GM12878 (cell line): ENCODE results near the gene TBXA2R. TPM values are rescaled to one million over a fixed set of nuclear protein-coding genes. Genes with fewer than 3 reads are reported as not detected.

Experiments used
- ATAC-seq: fragments of 200-7000 bp; cut with Tn5 transposase; 3 replicates; pipeline ENCODE4 v1.9.1; 2020; ENCODE audit warnings: mild to moderate bottlenecking, moderate library complexity
- BruUV-seq: library from RNA; stranded (reverse); fragments of 400-500 nt; replicated peaks from 2 replicates; lab custom pipeline; 2021; lab: Mats Ljungman, UMichigan
- CTCF ChIA-PET: fragments of 300-600 bp; sonication (Branson Sonifier 250); formaldehyde crosslinking; extraction: SDS; loops from one replicate; lab custom pipeline; 2021; ENCODE audit warnings: inconsistent platforms; lab: Yijun Ruan, JAX
- POLR2A ChIA-PET: fragments of 350-600 bp; formaldehyde crosslinking; extraction: SDS; loops from one replicate; lab custom pipeline; 2021; ENCODE audit warnings: inconsistent platforms; lab: Charles Lee
- RAD21 ChIA-PET: fragments of 300-600 bp; sonication (Branson Sonifier 250); formaldehyde crosslinking; loops from one replicate; lab custom pipeline; 2023; ENCODE audit warnings: antibody characterized with exemption; ENCODE audit not compliant: unreplicated experiment; lab: Charles Lee
- SMC1A ChIA-PET: fragments of 300-600 bp; sonication (Branson Sonifier 250); formaldehyde crosslinking; loops from one replicate; lab custom pipeline; 2023; ENCODE audit not compliant: unreplicated experiment, uncharacterized antibody; lab: Charles Lee
- DNase-seq: peaks from one replicate; pipeline ENCODE4 v3.0.0-alpha.2; 2011; ENCODE audit warnings: low read depth, low spot score
- FAIRE-seq: peaks from 3 replicates; lab custom pipeline; 2011; peaks lifted over from hg19 to GRCh38; lab: Jason Lieb, UNC
- H2AFZ ChIP-seq: 2 replicates; pipeline ENCODE4 v1.6.0; 2011; ENCODE audit warnings: low read depth, low read length, control low read depth; ENCODE audit not compliant: control insufficient read depth
- H3K27ac ChIP-seq: 2 replicates; pipeline ENCODE4 v1.5.1; 2011; ENCODE audit warnings: control low read depth; ENCODE audit not compliant: control insufficient read depth, insufficient read depth
- H3K27me3 ChIP-seq, 2 experiments: replicated peaks in 1 of 2; 2 replicates each; pipeline versions ENCODE4 v1.6.0 to v1.6.1; 2011; ENCODE audit warnings: low read length in 1 of 2; ENCODE audit not compliant: control insufficient read depth in 2 of 2, insufficient read depth in 2 of 2
- H3K36me3 ChIP-seq, 2 experiments: 2 replicates each; pipeline ENCODE4 v1.5.1; 2011; ENCODE audit warnings: low read length in 1 of 2; ENCODE audit not compliant: control insufficient read depth in 2 of 2, insufficient read depth in 2 of 2
- H3K4me1 ChIP-seq: 2 replicates; pipeline ENCODE4 v1.6.1; 2011; ENCODE audit warnings: mild to moderate bottlenecking, low read length, moderate library complexity, mixed read lengths; ENCODE audit not compliant: control insufficient read depth, insufficient read depth
- H3K4me2 ChIP-seq: 2 replicates; pipeline ENCODE4 v1.6.0; 2011; ENCODE audit warnings: control low read depth; ENCODE audit not compliant: control insufficient read depth, insufficient read depth
- H3K4me3 ChIP-seq: fragments of 200-600 bp; sonication (generic); 2 replicates; pipeline ENCODE4 v1.5.1; 2016
- H3K79me2 ChIP-seq: 2 replicates; pipeline ENCODE4 v1.6.0; 2011; ENCODE audit warnings: low read length; ENCODE audit not compliant: control insufficient read depth, insufficient read depth
- H3K9ac ChIP-seq: 2 replicates; pipeline ENCODE4 v1.8.0; 2011; ENCODE audit warnings: low read length, control low read depth, mixed read lengths; ENCODE audit not compliant: control insufficient read depth, insufficient read depth
- H3K9me3 ChIP-seq: replicated peaks from 3 replicates; pipeline ENCODE4 v1.5.1; 2011; ENCODE audit warnings: mild to moderate bottlenecking, low read length; ENCODE audit not compliant: control insufficient read depth, insufficient read depth
- H4K20me1 ChIP-seq: 2 replicates; pipeline ENCODE4 v1.6.0; 2011; ENCODE audit not compliant: control insufficient read depth, insufficient read depth
- CEBPB ChIP-seq, 2 experiments: fragments of 150-350 bp in 1 of 2; IDR thresholded peaks; 2 replicates each; pipeline ENCODE4 v1.6.1; 2012 to 2014; ENCODE audit warnings: low read depth in 2 of 2, low read length in 2 of 2, borderline replicate concordance in 1 of 2, inconsistent platforms in 1 of 2
- CHD1 ChIP-seq: IDR thresholded peaks from 2 replicates; pipeline ENCODE4 v1.6.1; 2012; ENCODE audit warnings: low read depth, low read length, improper control_type of control experiment
- CHD2 ChIP-seq: IDR thresholded peaks from 2 replicates; pipeline ENCODE4 v1.6.1; 2011; ENCODE audit warnings: low read depth, low read length, improper control_type of control experiment, borderline replicate concordance
- HSF1 ChIP-seq: fragments of 150-350 bp; IDR thresholded peaks from 2 replicates; pipeline ENCODE4 v1.6.1; 2014; ENCODE audit warnings: mild to moderate bottlenecking, low read depth, low read length
- KDM1A ChIP-seq: fragments of 200-600 bp; sonication (generic); IDR thresholded peaks from 2 replicates; pipeline ENCODE4 v1.6.1; 2016; ENCODE audit warnings: borderline replicate concordance
- MEF2B ChIP-seq: fragments of 450-650 bp; IDR thresholded peaks from 2 replicates; pipeline ENCODE4 v1.6.1; 2018; ENCODE audit warnings: mild to moderate bottlenecking, moderate library complexity; ENCODE audit not compliant: partially characterized antibody, poor library complexity, severe bottlenecking
- NBN ChIP-seq: fragments of 450-650 bp; IDR thresholded peaks from 2 replicates; pipeline ENCODE4 v1.6.1; 2016
- NR2C2 ChIP-seq: IDR thresholded peaks from 2 replicates; pipeline ENCODE4 v1.6.1; 2011; ENCODE audit warnings: borderline replicate concordance, low read depth; ENCODE audit not compliant: control insufficient read depth, insufficient read length
- RELA ChIP-seq: fragments of 450-650 bp; IDR thresholded peaks from 2 replicates; pipeline ENCODE4 v1.8.0; 2014; ENCODE audit warnings: borderline replicate concordance; ENCODE audit not compliant: partially characterized antibody
- TARDBP ChIP-seq: IDR thresholded peaks from 2 replicates; pipeline ENCODE4 v1.6.1; 2016; ENCODE audit warnings: borderline replicate concordance
- YBX1 ChIP-seq: fragments of 450-650 bp; IDR thresholded peaks from 2 replicates; pipeline ENCODE4 v1.6.1; 2016; ENCODE audit warnings: antibody characterized with exemption
- ZBTB4 ChIP-seq: fragments of 450-650 bp; formaldehyde crosslinking; IDR thresholded peaks from 2 replicates; pipeline ENCODE4 v1.4.0; 2022; ENCODE audit warnings: mild to moderate bottlenecking, moderate library complexity
- ZNF217 ChIP-seq: fragments of 450-650 bp; IDR thresholded peaks from 2 replicates; pipeline ENCODE4 v1.6.1; 2017; ENCODE audit warnings: antibody characterized with exemption, mild to moderate bottlenecking
- ZNF622 ChIP-seq: fragments of 450-650 bp; IDR thresholded peaks from 2 replicates; pipeline ENCODE4 v1.6.1; 2017; ENCODE audit warnings: mild to moderate bottlenecking, inconsistent platforms
- ZZZ3 ChIP-seq: IDR thresholded peaks from 2 replicates; pipeline ENCODE4 v1.6.1; 2011; ENCODE audit warnings: low read depth; ENCODE audit not compliant: control insufficient read depth, insufficient read length
- WGBS: methylation state at CpG from one replicate; pipeline ENCODE4 v1.1.6; 2016; ENCODE audit warnings: low lambda C conversion rate; ENCODE audit not compliant: insufficient replicate concordance, insufficient coverage; ENCODE audit errors: missing lambda C conversion rate; 5-methylcytosine and 5-hydroxymethylcytosine counted together
- in situ Hi-C: fragments of 300-500 bp; cut with MboI; formaldehyde crosslinking; loops from 9 replicates; pipeline ENCODE4 v1.14.3; 2018; ENCODE audit warnings: mixed read lengths
- intact Hi-C: fragments of 100-400 bp; cut with micrococcal nuclease; formaldehyde crosslinking; loops from one replicate; pipeline ENCODE4 v1.14.2; 2022; ENCODE audit not compliant: unreplicated experiment
- polyA plus RNA-seq, 11 experiments: library from polyadenylated mRNA; depleted of rRNA in 4 of 11; unstranded in 6 of 11; stranded (reverse) in 5 of 11; fragments of >200 nt; fragmentation: Nextera tagmentation in 4 of 11; fragmentation: Illumina TruSeq in 1 of 11; extraction: Ambion mirVana in 4 of 11; extraction: Trizol in 1 of 11; gene quantifications; 1 replicate in 1 of 11; 2 replicates in 10 of 11; pipeline versions ENCODE4 v1.2.1 to v1.2.3, GENCODE V29; 2011 to 2016; ENCODE audit warnings: inconsistent platforms in 2 of 11, missing spikeins in 2 of 11, low read depth in 1 of 11
- total RNA-seq, 4 experiments: library from RNA; depleted of rRNA in 3 of 4; stranded (reverse); fragments of >200 nt in 3 of 4; fragmentation: Illumina TruSeq in 1 of 4; extraction: Trizol in 1 of 4; gene quantifications; 2 replicates each; pipeline versions ENCODE4 v1.2.1 to v1.2.3, GENCODE V29; 2013 to 2021
- TF ChIP-seq, protein P1 (sequence below): fragments of 150-350 bp; IDR thresholded peaks from 2 replicates; pipeline ENCODE4 v1.6.1; 2016; ENCODE audit warnings: low read depth, low read length

TBXA2R gene
- total and polyA plus RNA-seq, 10 of the 15 experiments (the other 5 are each of a cell fraction or from before 2014, with no cell fraction given) = 0.03 TPM; not detected in 8

- ChIA-PET RAD21 (no interaction called here), POLR2A (no interaction called here), CTCF (interaction anchor here (0.8 to 2.4 kb wide), 3 partner anchors 22 to 303 kb away, joined by 3 to 8 read pairs (median 3); partner anchors contain the start of gene GIPC3), SMC1A (interaction anchor here (1.2 kb wide), 1 partner anchor 16 kb away, joined by 3 read pairs; no protein-coding TSS in a partner anchor)
- FAIRE-seq (no peak), ATAC-seq (no peak), DNase-seq (no peak)
- no TSS peak for BruUV-seq
- H3K4me3 ChIP-seq = no peak overlapping the region
- H3K36me3 ChIP-seq = peaks cover 0 to 8% of the 10 kb centered on the region in 2 experiments; a peak in 3 of 4 replicates
- 29% methylated on average over 21 of the region's 22 CpGs for WGBS
- H3K4me1 ChIP-seq = peaks cover 12% of the 10 kb centered on the region
- intact Hi-C loops (loop anchor here (5.0 kb wide), 1 partner anchor 35 kb away; the partner anchor contains the start of gene HMG20B), in situ Hi-C loops (no loop called here)
- no peak overlapping the region for H3K4me2 ChIP-seq
- H3K9ac ChIP-seq = no peak overlapping the region
- H4K20me1 ChIP-seq = no peaks in the 10 kb centered on the region
- H3K9me3 ChIP-seq = no peaks in the 10 kb centered on the region
- H3K27me3 ChIP-seq = no peaks in the 10 kb centered on the region
- no peaks in the 10 kb centered on the region for H3K79me2 ChIP-seq
- H2AFZ ChIP-seq = no peak overlapping the region
- H3K27ac ChIP-seq = no peak overlapping the region
- TF ChIP-seq ZNF622 = no peak
- no peak for TF ChIP-seq HSF1
- TF ChIP-seq MEF2B = no peak
- no peak for TF ChIP-seq RELA
- no peak for TF ChIP-seq CEBPB (IDR thresholded peaks at IDR 0.05; ENCODE audit: borderline replicate concordance in 1 of 2, low read depth in 2 of 2, low read length in 2 of 2)
- no peak for TF ChIP-seq TARDBP
- TF ChIP-seq NR2C2 = no peak
- no peak for TF ChIP-seq ZNF217
- TF ChIP-seq YBX1 = no peak
- no peak for TF ChIP-seq CHD2
- TF ChIP-seq CHD1 = no peak
- no peak for TF ChIP-seq ZZZ3
- no peak for TF ChIP-seq NBN
- TF ChIP-seq KDM1A = no peak
- TF ChIP-seq, protein P1, sequence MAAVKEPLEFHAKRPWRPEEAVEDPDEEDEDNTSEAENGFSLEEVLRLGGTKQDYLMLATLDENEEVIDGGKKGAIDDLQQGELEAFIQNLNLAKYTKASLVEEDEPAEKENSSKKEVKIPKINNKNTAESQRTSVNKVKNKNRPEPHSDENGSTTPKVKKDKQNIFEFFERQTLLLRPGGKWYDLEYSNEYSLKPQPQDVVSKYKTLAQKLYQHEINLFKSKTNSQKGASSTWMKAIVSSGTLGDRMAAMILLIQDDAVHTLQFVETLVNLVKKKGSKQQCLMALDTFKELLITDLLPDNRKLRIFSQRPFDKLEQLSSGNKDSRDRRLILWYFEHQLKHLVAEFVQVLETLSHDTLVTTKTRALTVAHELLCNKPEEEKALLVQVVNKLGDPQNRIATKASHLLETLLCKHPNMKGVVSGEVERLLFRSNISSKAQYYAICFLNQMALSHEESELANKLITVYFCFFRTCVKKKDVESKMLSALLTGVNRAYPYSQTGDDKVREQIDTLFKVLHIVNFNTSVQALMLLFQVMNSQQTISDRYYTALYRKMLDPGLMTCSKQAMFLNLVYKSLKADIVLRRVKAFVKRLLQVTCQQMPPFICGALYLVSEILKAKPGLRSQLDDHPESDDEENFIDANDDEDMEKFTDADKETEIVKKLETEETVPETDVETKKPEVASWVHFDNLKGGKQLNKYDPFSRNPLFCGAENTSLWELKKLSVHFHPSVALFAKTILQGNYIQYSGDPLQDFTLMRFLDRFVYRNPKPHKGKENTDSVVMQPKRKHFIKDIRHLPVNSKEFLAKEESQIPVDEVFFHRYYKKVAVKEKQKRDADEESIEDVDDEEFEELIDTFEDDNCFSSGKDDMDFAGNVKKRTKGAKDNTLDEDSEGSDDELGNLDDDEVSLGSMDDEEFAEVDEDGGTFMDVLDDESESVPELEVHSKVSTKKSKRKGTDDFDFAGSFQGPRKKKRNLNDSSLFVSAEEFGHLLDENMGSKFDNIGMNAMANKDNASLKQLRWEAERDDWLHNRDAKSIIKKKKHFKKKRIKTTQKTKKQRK = no peak
- no peak for TF ChIP-seq ZBTB4 (CRISPR knock-in tag)
Measured at GRCh38 chr19:3607303-3608078, 816 bp upstream of the TBXA2R start.
